Left lung (tissue), 10 donors: ENCODE measurements around the gene NLRC3. TPM values are rescaled to one million over a fixed set of nuclear protein-coding genes. Genes with fewer than 3 reads are reported as not detected.

Source experiments
- ATAC-seq: fragments of 200-7000 bp; cut with Tn5 transposase; one replicate; pipeline ENCODE4 v1.9.1; 2020; ENCODE audit warnings: moderate library complexity
- DNase-seq, 4 donors: peaks; one replicate each; pipeline ENCODE4 v3.0.0-alpha.2; 2013 to 2020
- H3K27ac ChIP-seq, 2 donors: fragments of 200-600 bp; sonication (generic) in 1 of 2; one replicate each; pipeline versions ENCODE4 v1.5.0 to v1.8.0; 2020 to 2021
- H3K27me3 ChIP-seq, 2 donors: fragments of 200-600 bp; sonication (generic) in 1 of 2; one replicate each; pipeline versions ENCODE4 v1.5.0 to v1.8.0; 2020 to 2021
- H3K36me3 ChIP-seq, 2 donors: fragments of 200-600 bp; sonication (generic) in 1 of 2; one replicate each; pipeline versions ENCODE4 v1.5.0 to v1.8.0; 2020 to 2021
- H3K4me1 ChIP-seq, 2 donors: fragments of 200-600 bp; one replicate each; pipeline ENCODE4 v1.8.0; 2021
- H3K4me3 ChIP-seq, 2 donors: fragments of 200-600 bp; sonication (generic) in 1 of 2; one replicate each; pipeline versions ENCODE4 v1.5.0 to v1.8.0; 2020 to 2021; ENCODE audit warnings: mild to moderate bottlenecking in 1 of 2
- H3K9me3 ChIP-seq, 2 donors: fragments of 200-600 bp; sonication (generic) in 1 of 2; one replicate each; pipeline versions ENCODE4 v1.5.0 to v1.8.0; 2020 to 2021
- intact Hi-C, 2 donors: fragments of 100-400 bp; cut with DNase I; formaldehyde crosslinking; loops; one replicate each; pipeline versions ENCODE4 v1.11.2 to v1.14.2; 2022
- polyA plus RNA-seq, 6 donors: library from polyadenylated mRNA; unstranded; fragments of 120-200 nt; gene quantifications; one replicate each; pipeline ENCODE4 v1.2.1, GENCODE V29; 2013; ENCODE audit not compliant: insufficient read length in 6 of 6
- total RNA-seq, 2 donors: library from RNA; stranded (reverse); fragmentation: NEBNext Ultra II Directional; extraction: Animal tissue kit (Norgen Biotek cat#: 25700); gene quantifications; one replicate each; pipeline ENCODE4 v1.2.1, GENCODE V29; 2021
- TF ChIP-seq, protein P1 (sequence below), 2 donors: fragments of 200-600 bp; sonication (generic) in 1 of 2; IDR thresholded peaks; one replicate each; pipeline versions ENCODE4 v1.5.0 to v1.8.0; 2021; ENCODE audit warnings: antibody characterized with exemption in 2 of 2
- donor health status: DM: no; HTN: yes; CAD: no.
- donor health status: DM: no; HTN: no; CAD: no.

NLRC3 gene
- total and polyA plus RNA-seq, 8 donors, result 1.9 to 4.5 (median 3.4) TPM

- Histone ChIP-seq H3K36me3 (peaks cover 0 to 89% of the 10 kb centered on the region in 2 donors), H3K4me1 (no peaks in the 10 kb centered on the region), H3K27me3 (no peaks in the 10 kb centered on the region), H3K9me3 (peaks cover 0 to 3% of the 10 kb centered on the region in 2 donors), H3K27ac (no peak overlapping the region), H3K4me3 (no peak overlapping the region)
- intact Hi-C loops, result no loop called here
- no peak for DNase-seq
- TF ChIP-seq, protein P1, sequence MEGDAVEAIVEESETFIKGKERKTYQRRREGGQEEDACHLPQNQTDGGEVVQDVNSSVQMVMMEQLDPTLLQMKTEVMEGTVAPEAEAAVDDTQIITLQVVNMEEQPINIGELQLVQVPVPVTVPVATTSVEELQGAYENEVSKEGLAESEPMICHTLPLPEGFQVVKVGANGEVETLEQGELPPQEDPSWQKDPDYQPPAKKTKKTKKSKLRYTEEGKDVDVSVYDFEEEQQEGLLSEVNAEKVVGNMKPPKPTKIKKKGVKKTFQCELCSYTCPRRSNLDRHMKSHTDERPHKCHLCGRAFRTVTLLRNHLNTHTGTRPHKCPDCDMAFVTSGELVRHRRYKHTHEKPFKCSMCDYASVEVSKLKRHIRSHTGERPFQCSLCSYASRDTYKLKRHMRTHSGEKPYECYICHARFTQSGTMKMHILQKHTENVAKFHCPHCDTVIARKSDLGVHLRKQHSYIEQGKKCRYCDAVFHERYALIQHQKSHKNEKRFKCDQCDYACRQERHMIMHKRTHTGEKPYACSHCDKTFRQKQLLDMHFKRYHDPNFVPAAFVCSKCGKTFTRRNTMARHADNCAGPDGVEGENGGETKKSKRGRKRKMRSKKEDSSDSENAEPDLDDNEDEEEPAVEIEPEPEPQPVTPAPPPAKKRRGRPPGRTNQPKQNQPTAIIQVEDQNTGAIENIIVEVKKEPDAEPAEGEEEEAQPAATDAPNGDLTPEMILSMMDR (IDR thresholded peaks at IDR 0.05), result no peak
- no peak for ATAC-seq
These were observed 21.0 kb upstream of the NLRC3 start for GRCh38 chr16:3598236-3598635.

GRCh38 chr16:3597676-3598075 is 20.5 kb upstream of the NLRC3 start:
- TF ChIP-seq, protein P1 (IDR thresholded peaks at IDR 0.05), result no peak
- ATAC-seq, result no peak
- intact Hi-C loops, result no loop called here

GRCh38 chr16:3597226-3597625 is 20.0 kb upstream of the NLRC3 start:
- intact Hi-C loops, result no loop called here
- H3K27me3 ChIP-seq, result no peaks in the 10 kb centered on the region
- no peak overlapping the region for H3K27ac ChIP-seq
- no peak overlapping the region for H3K4me3 ChIP-seq
- TF ChIP-seq, protein P1 (IDR thresholded peaks at IDR 0.05), result no peak
- DNase-seq, result peak in 1 of 4 donors; percentile 54
- H3K4me1 ChIP-seq, result no peaks in the 10 kb centered on the region
- no peak for ATAC-seq
- H3K36me3 ChIP-seq, result peaks cover 0 to 85% of the 10 kb centered on the region in 2 donors
- peaks cover 0 to 3% of the 10 kb centered on the region in 2 donors for H3K9me3 ChIP-seq

More at GRCh38 chr16:3597676-3598075, 20.5 kb upstream of the NLRC3 start:
- Histone ChIP-seq H3K4me1 (no peaks in the 10 kb centered on the region), H3K4me3 (no peak overlapping the region), H3K36me3 (peaks cover 0 to 85% of the 10 kb centered on the region in 2 donors), H3K27me3 (no peaks in the 10 kb centered on the region), H3K27ac (no peak overlapping the region), H3K9me3 (peaks cover 0 to 3% of the 10 kb centered on the region in 2 donors)
- DNase-seq, result no peak

GRCh38 chr16:3596101-3596861 is 19.1 kb upstream of the NLRC3 start:
- no peak overlapping the region for H3K27ac ChIP-seq
- H3K9me3 ChIP-seq, result peaks cover 0 to 3% of the 10 kb centered on the region in 2 donors
- TF ChIP-seq, protein P1 (IDR thresholded peaks at IDR 0.05), result no peak
- intact Hi-C loops, result no loop called here
- H3K27me3 ChIP-seq, result no peaks in the 10 kb centered on the region
- H3K4me1 ChIP-seq, result peaks cover 7 to 8% of the 10 kb centered on the region in 2 donors
- peak in 1 of 4 donors; percentile 68 for DNase-seq
- ATAC-seq, result no peak
- H3K36me3 ChIP-seq, result peaks cover 0 to 80% of the 10 kb centered on the region in 2 donors
- no peak overlapping the region for H3K4me3 ChIP-seq

DNA sequence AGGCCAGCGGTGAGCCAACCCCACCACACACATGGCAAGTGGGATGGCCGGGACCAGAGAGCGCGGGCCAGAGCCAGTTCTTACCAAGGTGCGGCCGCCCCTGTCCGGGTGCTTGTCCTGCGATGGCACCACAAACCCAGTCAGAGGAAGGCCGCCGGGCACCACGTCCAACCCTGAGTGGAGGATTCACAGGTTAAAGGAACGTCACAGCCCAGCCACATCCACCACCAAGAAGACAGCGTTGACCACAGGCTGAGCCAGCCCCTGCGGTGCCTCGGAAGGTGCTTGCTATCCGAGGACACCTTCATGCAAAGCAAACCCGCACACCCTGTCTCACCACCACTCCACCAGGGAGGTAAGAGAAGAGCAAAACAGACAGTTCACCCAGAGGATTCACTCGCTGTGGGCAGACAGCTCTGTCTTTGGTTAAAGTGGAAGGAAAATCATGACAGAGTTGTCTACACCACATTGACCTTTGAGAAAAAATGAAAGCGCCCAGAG is 18.4 kb upstream of the NLRC3 start:
- Histone ChIP-seq H3K4me3 (no peak overlapping the region), H3K36me3 (peaks cover 0 to 74% of the 10 kb centered on the region in 2 donors), H3K9me3 (peaks cover 0 to 3% of the 10 kb centered on the region in 2 donors), H3K4me1 (peaks cover 7 to 15% of the 10 kb centered on the region in 2 donors), H3K27ac (no peak overlapping the region), H3K27me3 (no peaks in the 10 kb centered on the region)
- ATAC-seq (no peak), DNase-seq (peak in 1 of 4 donors; percentile 72)
- intact Hi-C loops, result no loop called here
- TF ChIP-seq, protein P1 (IDR thresholded peaks at IDR 0.05), result no peak
